HG03457 (cell line): ENCODE data around the gene BLNK.
"Not testable (repeated sequence)": the region's sequence is repeated elsewhere in the genome, so short reads cannot be mapped to it uniquely, and the experiment has no call there.

Experiments
- ATAC-seq: cut with Tn5 transposase; IDR thresholded peaks from one replicate; pipeline ENCODE4 v1.9.1; 2021; ENCODE audit warnings: moderate number of reproducible peaks; ENCODE audit not compliant: unreplicated experiment

BLNK gene

DNA sequence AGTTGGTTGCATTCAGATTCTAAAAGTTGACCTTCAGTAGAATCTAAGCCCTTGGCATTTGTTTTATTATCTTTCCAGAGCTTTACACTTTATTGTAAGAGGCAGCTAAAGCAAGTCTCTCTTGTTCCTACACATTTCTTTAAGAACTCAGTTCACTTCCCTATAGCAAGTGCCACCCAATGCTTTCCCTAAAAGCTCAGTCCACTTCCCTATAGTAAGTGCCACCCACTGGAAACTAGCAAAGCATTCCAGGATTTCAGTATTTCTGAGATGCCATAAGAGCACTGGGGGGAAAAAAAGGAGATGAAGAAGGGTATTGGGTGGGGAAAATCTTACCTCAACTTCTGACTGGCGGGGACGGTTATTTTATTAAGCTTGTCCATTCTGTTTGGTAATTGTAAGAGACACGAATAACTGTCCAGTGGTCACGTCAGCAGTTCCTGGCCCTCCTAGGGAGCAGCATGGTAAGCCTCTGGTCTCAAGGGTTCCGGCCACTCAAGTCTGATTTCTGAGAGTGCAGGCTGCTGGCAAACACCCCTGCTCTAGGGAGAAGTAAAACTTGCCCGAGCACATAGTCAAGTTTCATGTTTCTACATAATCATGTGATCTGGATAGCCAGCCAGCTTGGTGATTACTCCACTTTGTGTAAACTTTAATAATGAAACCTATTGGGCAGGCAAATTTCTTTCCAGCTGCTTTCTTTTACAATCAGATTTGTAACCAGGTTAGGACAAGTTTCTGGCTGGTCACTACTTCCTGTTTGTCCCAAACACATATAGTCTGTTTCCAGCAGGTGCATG, at the start of gene BLNK:
Gene BLNK, minus strand, starts transcription at position 554 of the 800 bp plus-strand sequence. Its CDS starts 171 bp downstream, at position 383.
- peak; percentile 59 for ATAC-seq

DNA sequence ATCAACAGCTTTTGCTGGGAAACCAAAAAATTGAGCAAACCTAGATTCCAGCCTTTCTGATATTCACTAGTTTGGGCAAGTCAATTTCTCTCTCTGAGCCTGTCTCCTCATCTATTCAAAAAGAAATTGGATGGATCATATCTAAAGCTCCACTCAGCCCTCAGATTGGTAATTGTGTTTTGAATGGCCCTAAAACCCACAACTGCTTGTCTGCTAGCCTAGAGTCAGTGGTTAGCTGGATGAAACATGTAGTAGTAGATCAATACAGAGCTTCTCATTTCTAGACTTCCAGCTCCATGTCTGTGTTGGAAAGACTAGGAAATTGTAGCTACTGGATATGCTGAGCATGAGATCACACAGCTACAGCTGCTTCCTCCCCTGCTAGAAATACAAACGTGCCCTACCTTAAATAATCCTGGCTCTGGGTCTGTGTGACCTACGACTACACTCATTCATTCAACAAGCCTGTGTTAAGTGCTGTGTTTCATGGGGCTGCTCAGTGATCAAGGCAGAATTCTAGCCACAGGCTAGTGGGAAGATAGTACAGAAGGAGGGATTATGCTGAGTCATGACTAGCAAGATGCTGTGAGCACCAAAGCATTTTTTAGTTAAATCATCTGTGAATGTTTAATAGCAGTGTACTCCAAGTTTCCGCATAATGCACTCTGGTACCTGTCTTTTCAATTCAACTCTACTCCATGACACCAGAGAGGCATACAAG, 48.5 kb upstream of the BLNK start:
- ATAC-seq, result no peak

DNA sequence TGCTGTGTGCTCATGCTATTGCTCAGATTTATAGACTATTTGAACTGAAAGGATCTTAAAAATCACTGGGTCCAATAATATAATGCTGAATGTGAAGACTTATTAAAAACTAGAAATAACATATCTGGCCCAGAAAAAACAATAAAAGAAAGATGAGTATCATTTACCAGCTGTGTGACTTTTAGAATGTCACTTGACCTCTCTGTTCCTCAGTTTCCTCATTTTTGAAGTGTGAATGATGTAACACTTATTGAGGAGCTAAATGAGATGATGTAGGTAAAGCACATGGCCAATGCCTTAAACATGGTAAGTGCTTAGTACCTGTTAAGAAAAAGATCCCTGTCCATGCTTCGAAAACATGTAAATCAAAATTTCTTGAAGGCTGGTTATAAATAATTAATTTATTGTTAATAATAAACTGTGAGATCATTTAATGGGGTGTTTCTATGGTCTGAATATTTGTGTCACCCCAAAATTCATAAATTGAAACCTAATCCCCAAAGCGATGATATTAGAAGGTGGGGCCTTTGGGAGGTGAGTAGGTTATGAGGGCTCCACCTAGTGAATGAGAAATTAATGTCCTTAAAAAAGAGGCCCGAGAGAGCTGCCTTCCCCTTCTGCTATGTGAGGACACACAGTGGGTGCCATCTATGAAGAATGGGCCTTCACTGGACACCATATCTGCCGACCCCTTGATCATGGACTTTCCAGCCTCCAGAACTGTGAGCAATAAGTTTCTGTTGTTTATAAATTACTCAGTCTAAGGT, 45.9 kb upstream of the BLNK start:
- no peak for ATAC-seq

DNA sequence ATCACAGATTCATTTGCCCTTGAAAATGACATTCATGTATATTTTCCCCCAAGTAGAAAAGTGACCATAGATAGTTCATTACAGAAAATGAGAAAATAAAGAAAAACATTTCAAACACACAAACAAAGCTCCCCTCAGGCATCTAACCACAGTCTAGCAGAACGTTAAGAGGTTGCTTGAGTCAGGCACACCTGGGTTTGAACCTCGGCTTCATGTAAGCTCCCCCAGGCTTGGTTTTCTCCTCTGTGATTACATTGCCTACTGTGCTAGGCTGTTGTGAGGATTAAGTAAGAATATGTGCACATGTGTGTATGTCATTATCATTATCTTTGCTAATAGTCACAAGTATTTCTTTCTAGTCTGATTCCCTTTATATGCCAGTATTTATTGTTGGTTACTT, 42.0 kb upstream of the BLNK start:
- ATAC-seq, result no peak

DNA sequence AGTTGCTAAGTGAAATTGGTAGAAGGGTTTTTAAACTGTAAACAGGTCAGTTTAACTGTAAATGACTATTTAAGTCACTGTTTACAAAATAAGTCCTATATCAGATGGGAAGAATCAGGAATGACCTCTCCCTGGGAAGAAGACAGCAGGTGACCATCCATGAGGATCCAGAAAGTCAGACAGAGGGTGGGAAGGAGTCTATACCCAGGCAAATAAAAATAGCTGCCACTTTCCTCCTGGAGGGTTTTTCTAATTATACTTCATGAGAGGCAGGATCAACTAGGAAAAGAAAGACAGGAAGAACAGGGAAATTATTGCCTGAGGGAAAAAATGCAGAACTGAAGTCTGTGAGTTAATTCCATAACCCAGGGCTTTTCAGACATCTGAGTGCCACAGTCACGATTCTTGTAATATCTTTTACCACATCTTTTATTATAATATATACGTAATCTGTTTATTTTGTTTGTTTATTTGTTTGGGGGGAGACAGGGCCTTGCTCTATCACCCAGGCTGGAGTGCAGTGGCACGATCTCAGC, 39.9 kb upstream of the BLNK start:
- no peak for ATAC-seq

DNA sequence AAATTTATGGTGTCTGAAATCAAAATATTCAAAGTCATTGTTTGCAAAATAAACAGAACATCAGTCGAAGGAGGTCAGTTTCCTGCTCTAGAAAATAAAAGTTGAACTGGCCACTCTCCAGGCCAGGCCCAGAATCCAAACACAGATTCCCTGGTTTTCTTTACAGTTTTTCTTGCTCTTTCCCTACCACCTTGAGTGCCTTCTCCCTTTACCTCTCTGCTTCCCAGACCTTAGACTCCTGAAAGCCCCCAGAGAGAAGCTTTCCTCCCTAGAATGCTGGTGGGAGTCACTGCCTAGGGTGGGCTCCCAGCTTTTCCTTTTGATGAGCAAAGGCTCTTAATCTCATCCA, 38.9 kb upstream of the BLNK start:
- no peak for ATAC-seq

DNA sequence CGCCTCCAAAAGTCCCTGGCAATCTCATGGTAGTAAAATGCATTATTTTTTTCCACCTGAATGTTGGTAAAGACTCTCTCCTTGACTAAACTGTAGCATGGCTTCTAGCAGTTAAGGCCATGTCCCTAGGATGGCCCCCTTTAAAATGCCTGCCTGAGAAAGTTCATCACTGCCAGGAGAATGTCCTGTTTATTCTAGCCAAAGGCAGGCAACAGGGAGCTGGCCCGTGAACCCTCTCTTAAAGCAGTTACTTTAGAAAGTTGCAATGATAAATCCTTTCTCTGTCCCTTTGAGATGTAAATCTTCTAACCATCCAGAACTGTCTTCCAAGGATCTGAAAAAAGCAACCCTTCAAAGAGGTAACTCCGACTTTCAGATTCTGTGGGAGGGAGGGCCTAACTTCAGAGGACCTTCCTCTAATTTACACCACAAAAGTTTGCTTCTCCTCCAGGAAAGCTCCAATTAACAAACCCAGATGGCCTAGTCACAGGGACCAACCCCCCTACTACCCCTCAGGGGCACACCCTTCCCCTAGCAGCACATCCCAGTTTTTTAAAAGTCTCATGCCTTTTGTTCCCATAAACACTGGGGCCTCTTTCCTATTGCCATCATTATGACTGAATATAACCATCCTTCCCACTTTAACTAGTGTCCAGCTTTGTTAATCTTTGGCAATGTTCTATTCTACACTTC, 38.4 kb upstream of the BLNK start:
- ATAC-seq, result no peak

DNA sequence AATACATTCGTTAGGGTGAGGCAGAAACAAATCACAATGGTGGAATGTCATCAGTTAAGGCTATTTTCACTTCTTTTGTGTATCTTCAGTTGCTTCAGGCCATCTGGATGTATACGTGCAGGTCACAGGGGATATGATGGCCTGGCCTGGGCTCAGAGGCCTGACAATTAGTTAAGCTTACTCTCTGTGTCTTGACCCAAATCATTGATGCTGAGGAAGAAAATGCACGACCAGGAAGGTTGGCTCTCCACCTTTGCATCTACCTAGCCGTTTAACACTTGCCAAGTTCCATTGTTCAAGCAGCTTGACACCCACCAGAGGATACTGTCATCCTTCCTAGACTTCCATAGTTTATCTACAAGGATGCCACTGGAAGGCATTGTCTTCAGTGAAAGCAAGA, 37.5 kb upstream of the BLNK start:
- not testable (repeated sequence) for ATAC-seq

DNA sequence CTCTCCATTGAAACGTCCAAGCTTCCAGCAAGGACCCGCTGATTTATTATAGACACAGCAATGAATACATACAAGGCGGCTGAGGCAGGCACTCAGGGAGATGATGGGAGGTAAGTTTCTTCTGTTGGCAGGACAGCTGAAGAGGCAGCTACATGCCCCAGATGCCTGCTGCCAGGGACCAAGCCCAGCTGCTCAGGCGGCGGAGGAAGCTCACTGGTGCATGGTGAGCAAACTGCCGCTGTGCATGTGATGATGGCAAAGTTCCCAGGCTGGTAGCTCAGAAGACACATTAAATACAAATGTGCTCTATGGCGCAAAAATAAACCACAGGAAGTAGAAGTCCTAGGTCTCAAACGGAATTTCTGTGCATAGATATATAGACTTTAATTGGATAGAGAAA, 35.1 kb upstream of the BLNK start:
- ATAC-seq, result no peak

DNA sequence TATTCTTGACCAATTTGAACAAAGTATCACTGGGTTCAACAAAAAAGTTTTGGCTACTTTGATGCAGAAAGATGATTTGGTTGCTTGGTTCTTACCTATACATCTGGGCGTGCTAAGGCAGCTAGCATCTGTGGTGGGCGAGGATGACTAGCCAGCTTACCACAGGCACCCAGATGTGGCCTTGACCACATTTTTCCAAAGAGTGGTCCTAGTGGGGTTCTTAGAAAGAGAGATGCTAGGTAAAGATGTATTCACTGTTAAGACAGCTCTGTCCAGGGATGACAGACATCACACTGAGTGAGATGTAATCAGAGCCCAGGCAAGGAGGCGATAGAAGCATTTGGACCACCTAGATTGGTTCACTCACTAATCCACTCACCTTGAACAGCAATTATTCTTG, 33.6 kb upstream of the BLNK start:
- ATAC-seq, result no peak

DNA sequence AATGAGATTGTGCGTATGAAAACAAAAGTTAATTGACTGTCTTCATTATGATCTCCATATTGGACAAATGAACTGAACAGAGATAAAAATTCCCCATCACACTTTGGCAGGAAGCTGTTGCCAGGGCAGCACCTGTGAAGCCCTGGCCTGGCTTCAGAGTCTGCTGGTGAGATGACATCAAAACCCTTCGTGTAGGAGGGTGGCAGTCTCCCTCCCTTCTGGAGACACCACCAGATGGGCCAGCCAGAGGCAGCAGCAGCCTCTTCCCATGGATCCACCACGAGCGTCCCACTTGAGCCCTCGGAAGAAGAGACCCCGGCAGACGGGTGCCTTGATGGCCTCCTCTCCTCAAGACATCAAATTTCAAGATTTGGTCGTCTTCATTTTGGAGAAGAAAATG, 32.9 kb upstream of the BLNK start, which contains the start of gene DNTT:
Gene DNTT, plus strand, starts transcription at position 205 of the 400 bp plus-strand sequence. Its CDS starts 64 bp downstream, at position 269.
- no peak for ATAC-seq

DNA sequence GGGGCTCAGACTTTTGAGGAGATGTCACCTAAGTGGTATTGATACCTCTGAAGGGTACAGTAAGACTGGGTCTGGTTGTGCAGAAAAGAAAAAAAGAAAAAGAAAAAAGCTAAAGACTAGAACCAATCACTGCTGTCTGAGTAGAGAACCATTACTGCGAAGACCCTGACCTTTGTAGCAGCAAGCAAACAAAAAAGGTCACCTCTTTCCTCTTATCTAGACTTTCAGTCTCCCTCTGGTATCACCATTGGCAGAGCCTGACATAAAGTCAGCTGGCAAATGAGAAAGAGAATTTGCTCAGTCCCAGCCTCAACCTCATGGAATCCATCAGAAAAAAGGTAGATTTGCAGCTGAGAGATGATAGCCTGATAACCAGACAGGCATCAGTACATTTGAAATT, 30.2 kb upstream of the BLNK start:
- no peak for ATAC-seq

DNA sequence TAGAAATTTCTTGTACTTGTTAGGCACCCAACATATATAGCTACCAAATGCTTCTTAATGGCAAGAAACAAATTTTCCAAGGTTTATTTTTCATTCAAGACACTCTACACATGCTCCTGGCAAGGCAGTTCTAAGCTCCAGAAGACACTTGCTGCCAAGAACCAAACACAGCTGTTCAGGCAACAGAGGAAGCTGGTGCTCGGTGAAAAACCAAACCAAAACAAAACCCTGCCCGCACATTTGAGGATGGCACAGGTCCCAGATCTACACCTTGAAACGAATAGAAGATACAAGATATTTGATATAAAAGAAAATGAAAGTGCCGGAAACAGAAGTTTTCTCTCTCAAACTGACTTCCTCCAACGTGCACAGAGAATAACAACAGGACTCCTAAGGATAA, 28.0 kb upstream of the BLNK start:
- no peak for ATAC-seq

DNA sequence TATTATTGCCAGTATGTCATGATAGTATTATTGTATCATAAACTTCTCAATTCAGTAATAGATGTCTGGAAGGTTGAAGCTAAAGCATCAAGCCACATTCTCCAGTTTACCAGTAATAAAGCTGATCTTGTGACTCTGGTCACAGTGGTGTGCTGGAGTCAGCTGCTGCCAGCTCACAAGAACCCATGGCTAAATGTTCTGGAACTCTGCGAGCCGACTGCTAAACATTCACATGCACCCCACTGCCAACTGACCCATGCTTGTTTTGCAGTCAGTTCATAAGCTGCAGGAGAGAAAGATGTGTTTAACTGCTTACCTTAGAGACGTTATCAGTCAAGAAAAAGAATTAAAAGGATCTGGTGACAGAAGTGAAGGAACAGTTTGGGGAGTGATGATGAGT, 27.0 kb upstream of the BLNK start:
- no peak for ATAC-seq

DNA sequence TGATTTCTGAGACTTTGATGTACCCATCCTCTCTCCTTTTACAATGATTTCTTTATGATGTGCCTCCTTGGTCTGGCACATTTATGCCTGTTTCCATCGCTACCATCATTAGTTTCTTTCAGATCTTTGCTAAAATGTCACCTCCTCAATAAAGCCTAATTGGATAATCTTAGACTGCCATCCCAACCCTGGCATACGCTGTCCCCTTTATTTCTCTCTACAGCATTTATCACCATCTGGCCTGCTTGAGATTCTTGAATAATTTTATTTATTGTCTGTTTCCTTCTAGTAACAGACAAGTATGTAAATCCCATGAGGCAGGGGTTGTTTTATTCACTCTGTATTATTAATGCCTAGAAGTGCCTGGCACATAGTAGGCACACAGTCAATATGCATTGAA, 26.1 kb upstream of the BLNK start:
- ATAC-seq, result no peak

DNA sequence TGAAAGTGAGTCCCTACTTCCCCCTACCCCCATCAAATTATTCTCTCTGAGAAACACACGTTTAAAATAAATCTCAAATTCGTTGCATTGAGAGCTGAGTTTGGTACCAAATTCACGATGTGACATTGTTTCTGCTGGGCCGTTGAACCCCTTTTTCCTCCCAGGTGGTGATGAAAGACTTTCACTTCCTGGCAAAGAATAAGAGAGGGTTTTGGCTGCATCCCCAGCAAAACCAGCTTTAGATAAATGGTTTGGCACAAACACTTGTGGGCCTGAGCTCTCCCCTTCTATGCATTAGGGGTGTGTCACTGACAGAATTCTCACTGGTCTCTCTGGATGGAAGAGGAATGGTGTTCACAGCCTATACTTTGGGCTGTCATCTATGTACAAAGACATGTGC, 24.1 kb upstream of the BLNK start:
- ATAC-seq, result no peak

DNA sequence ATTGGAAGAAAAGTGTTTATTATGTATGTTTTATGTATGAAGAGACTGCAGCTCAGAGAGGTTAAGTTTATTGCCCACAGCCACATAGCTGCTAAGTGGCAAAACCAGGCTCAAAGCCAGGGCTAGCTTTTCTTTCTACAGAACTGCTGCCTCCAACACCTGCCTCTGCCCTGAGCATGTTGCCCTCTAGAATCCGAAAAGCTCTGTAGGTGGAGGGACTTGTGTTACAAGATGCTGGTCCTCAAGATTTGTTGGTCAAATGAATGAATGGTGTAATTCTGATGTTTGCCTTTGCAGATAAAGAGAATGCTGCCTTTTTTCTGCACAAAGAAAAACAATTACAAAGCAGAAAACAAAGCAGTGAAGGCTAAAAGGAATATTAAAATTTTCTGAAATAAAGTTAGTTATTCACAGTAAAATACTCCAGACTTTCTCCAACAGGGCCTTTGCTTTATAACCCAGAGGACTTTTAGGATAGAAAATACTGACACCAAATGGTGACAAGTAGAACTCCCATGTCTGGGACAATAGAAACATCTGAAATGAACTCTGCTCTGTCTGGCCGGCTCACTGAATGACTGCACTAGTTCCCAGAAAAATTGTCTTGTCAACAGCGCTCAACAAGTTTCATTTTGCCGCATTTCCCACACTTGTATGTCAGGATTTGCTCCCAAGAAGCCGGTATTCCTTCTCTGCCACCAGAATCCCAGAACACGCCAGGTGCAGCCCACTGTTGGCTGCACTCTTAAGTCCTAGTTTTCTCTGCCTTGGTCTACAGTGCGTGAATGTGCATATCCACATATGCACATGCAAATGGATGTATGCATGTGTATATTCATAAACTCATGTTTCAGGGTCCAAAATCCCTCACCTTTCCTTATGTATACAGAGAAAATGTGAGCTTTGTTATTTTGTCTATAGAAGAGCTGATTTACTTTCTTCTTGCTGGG, 21.9 kb upstream of the BLNK start:
- ATAC-seq, result no peak

DNA sequence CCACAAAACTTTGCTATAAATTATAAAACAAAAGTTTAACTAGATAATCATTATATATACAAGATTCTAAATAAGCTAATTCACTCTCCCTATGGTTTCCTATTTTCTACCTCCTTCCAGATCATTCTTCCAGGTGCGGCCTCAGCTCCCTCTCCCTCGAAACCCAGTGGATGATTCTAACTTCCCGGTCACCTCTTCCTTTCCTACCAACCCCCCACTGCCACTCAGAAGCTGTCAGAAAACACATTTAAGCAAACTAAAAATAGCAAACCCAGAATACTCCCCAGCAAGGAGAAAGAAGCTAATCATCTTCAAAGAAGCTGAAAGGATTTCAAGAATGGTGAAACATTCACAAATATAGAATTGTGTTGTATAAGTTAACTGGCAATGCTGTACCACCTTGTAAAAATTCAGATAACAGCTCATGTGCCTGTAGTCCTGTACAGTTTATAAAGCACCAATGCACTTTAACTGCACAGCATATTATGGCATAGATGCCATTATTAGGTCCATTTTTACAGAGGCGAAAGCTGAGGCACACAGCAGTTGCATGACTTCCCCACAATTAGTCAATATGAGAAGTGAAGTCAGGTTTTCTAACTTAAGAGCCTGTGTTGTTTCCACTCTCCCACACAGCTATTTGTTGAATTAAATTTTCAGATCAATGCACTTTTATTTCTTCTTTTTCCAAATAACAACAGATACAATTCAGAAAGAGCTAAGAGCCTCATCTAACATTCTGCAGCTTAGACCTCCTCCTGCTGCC, 19.2 kb upstream of the BLNK start:
- ATAC-seq, result no peak
